MG63 (cell line): ENCODE data around the gene MYO1C. TPM values are rescaled to one million over a fixed set of nuclear protein-coding genes. Genes with fewer than 3 reads are reported as not detected.

Experiments
- DNase-seq: peaks from one replicate; pipeline ENCODE4 v3.0.0-alpha.2; 2020
- H3K27me3 ChIP-seq: fragments of 250-450 bp; sonication (Bioruptor Pico); 2 replicates; pipeline ENCODE4 v1.5.1; 2020; ENCODE audit warnings: mild to moderate bottlenecking, moderate library complexity
- H3K36me3 ChIP-seq: fragments of 250-450 bp; sonication (Bioruptor Pico); 2 replicates; pipeline ENCODE4 v1.5.1; 2020; ENCODE audit warnings: mild to moderate bottlenecking, moderate library complexity
- H3K4me3 ChIP-seq: fragments of 250-450 bp; sonication (Bioruptor Pico); 2 replicates; pipeline ENCODE4 v1.5.1; 2020; ENCODE audit warnings: mild to moderate bottlenecking, moderate library complexity
- H3K9me3 ChIP-seq: fragments of 250-450 bp; sonication (Bioruptor Pico); 2 replicates; pipeline ENCODE4 v1.5.1; 2020; ENCODE audit warnings: mild to moderate bottlenecking, moderate library complexity
- total RNA-seq: library from RNA; depleted of rRNA; stranded (reverse); fragments of >200 nt; shearing (Covaris generic); gene quantifications from 2 replicates; pipeline ENCODE4 v1.2.3, GENCODE V29; 2014; ENCODE audit warnings: low replicate concordance

MYO1C gene
- total RNA-seq, 1 experiment from 2014 or later, result 75.2 TPM

- Histone ChIP-seq H3K27me3 (no peaks in the 10 kb centered on the region), H3K9me3 (no peaks in the 10 kb centered on the region), H3K36me3 (no peaks in the 10 kb centered on the region), H3K4me3 (no peak overlapping the region)
- no peak for DNase-seq
Observed at GRCh38 chr17:1493291-1493980, 950 bp upstream of the MYO1C start.

- no peaks in the 10 kb centered on the region for H3K36me3 ChIP-seq
- peak overlapping the region; percentile 77 for H3K4me3 ChIP-seq
- H3K27me3 ChIP-seq, result no peaks in the 10 kb centered on the region
- peak; percentile 66 for DNase-seq
- no peaks in the 10 kb centered on the region for H3K9me3 ChIP-seq
Observed at GRCh38 chr17:1491443-1492248, 840 bp downstream of the MYO1C start.

GRCh38 chr17:1490643-1491442 is 1.6 kb downstream of the MYO1C start:
- Histone ChIP-seq H3K9me3 (no peaks in the 10 kb centered on the region), H3K36me3 (no peaks in the 10 kb centered on the region), H3K27me3 (no peaks in the 10 kb centered on the region), H3K4me3 (peak overlapping the region; percentile 77)
- peak; percentile 69 for DNase-seq

- Histone ChIP-seq H3K4me3 (peak overlapping the region; percentile 41), H3K9me3 (no peaks in the 10 kb centered on the region), H3K27me3 (no peaks in the 10 kb centered on the region), H3K36me3 (peaks cover 3% of the 10 kb centered on the region)
- DNase-seq, result no peak
Observed at GRCh38 chr17:1488826-1489270, 3.6 kb downstream of the MYO1C start.

GRCh38 chr17:1487939-1488825 is 4.3 kb downstream of the MYO1C start:
- Histone ChIP-seq H3K9me3 (no peaks in the 10 kb centered on the region), H3K4me3 (peak overlapping the region; percentile 41), H3K36me3 (peaks cover 7% of the 10 kb centered on the region), H3K27me3 (no peaks in the 10 kb centered on the region)
- peak; percentile 83 for DNase-seq

GRCh38 chr17:1486802-1487695 is 5.4 kb downstream of the MYO1C start:
- peak overlapping the region; percentile 41 for H3K4me3 ChIP-seq
- H3K27me3 ChIP-seq, result no peaks in the 10 kb centered on the region
- peak; percentile 64 for DNase-seq
- H3K9me3 ChIP-seq, result no peaks in the 10 kb centered on the region
- H3K36me3 ChIP-seq, result peaks cover 12% of the 10 kb centered on the region

GRCh38 chr17:1485423-1486376 is 6.8 kb downstream of the MYO1C start:
- DNase-seq, result peak; percentile 68
- peak overlapping the region; percentile 58 for H3K4me3 ChIP-seq
- peaks cover 14% of the 10 kb centered on the region for H3K36me3 ChIP-seq

GRCh38 chr17:1484676-1485422 is 7.6 kb downstream of the MYO1C start:
- peak overlapping the region; percentile 58 for H3K4me3 ChIP-seq
- peak; percentile 45 for DNase-seq
- peaks cover 15% of the 10 kb centered on the region for H3K36me3 ChIP-seq
- H3K9me3 ChIP-seq, result no peaks in the 10 kb centered on the region
- no peaks in the 10 kb centered on the region for H3K27me3 ChIP-seq

More at GRCh38 chr17:1485423-1486376, 6.8 kb downstream of the MYO1C start:
- H3K9me3 ChIP-seq, result no peaks in the 10 kb centered on the region
- H3K27me3 ChIP-seq, result no peaks in the 10 kb centered on the region

- Histone ChIP-seq H3K36me3 (peaks cover 15% of the 10 kb centered on the region), H3K27me3 (no peaks in the 10 kb centered on the region), H3K9me3 (no peaks in the 10 kb centered on the region), H3K4me3 (no peak overlapping the region)
- no peak for DNase-seq
Observed at GRCh38 chr17:1484060-1484535, 8.4 kb downstream of the MYO1C start.

- no peak overlapping the region for H3K4me3 ChIP-seq
- no peak for DNase-seq
- H3K36me3 ChIP-seq, result peaks cover 15% of the 10 kb centered on the region
- H3K27me3 ChIP-seq, result no peaks in the 10 kb centered on the region
- no peaks in the 10 kb centered on the region for H3K9me3 ChIP-seq
Observed at GRCh38 chr17:1482680-1483079, 9.8 kb downstream of the MYO1C start.

- no peak for DNase-seq
- Histone ChIP-seq H3K36me3 (peaks cover 15% of the 10 kb centered on the region), H3K27me3 (no peaks in the 10 kb centered on the region), H3K4me3 (no peak overlapping the region), H3K9me3 (no peaks in the 10 kb centered on the region)
Observed at GRCh38 chr17:1481736-1482135, 10.8 kb downstream of the MYO1C start.

- Histone ChIP-seq H3K4me3 (no peak overlapping the region), H3K27me3 (no peaks in the 10 kb centered on the region), H3K36me3 (peaks cover 15% of the 10 kb centered on the region), H3K9me3 (no peaks in the 10 kb centered on the region)
- peak; percentile 44 for DNase-seq
Observed at GRCh38 chr17:1480747-1481465, 11.6 kb downstream of the MYO1C start.

- peaks cover 10% of the 10 kb centered on the region for H3K36me3 ChIP-seq
- DNase-seq, result no peak
Observed at GRCh38 chr17:1478418-1478817, 14.1 kb downstream of the MYO1C start.

More at GRCh38 chr17:1478418-1478817, 14.1 kb downstream of the MYO1C start:
- no peak overlapping the region for H3K4me3 ChIP-seq
- H3K9me3 ChIP-seq, result no peaks in the 10 kb centered on the region
- no peaks in the 10 kb centered on the region for H3K27me3 ChIP-seq
